Loucy (cell line): Measurements from ENCODE around the gene TTC16.

Source experiments
- H2AFZ ChIP-seq: fragments of 200-600 bp; sonication (generic); 2 replicates; pipeline ENCODE4 v1.6.0; 2016; ENCODE audit warnings: antibody characterized with exemption, mild to moderate bottlenecking, low read length, moderate library complexity
- H3F3A ChIP-seq: fragments of 200-600 bp; 2 replicates; pipeline ENCODE4 v1.6.0; 2016; ENCODE audit warnings: antibody characterized with exemption, low read depth, mild to moderate bottlenecking
- H3K27me3 ChIP-seq: fragments of 200-600 bp; sonication (generic); 2 replicates; pipeline ENCODE4 v1.6.1; 2014; ENCODE audit warnings: low read length, mild to moderate bottlenecking; ENCODE audit not compliant: insufficient read depth, poor library complexity, severe bottlenecking
- H3K36me3 ChIP-seq: fragments of 200-600 bp; sonication (generic); 2 replicates; pipeline ENCODE4 v1.6.1; 2016; ENCODE audit warnings: low read length; ENCODE audit not compliant: insufficient read depth
- H3K4me1 ChIP-seq: fragments of 200-600 bp; sonication (generic); 2 replicates; pipeline ENCODE4 v1.5.1; 2014; ENCODE audit warnings: low read length, mild to moderate bottlenecking; ENCODE audit not compliant: insufficient read depth, poor library complexity, severe bottlenecking
- H3K4me2 ChIP-seq: fragments of 200-600 bp; sonication (generic); 2 replicates; pipeline ENCODE4 v1.6.0; 2014; ENCODE audit warnings: antibody characterized with exemption, low read length, low read depth, mild to moderate bottlenecking; ENCODE audit not compliant: poor library complexity, severe bottlenecking
- H3K4me3 ChIP-seq: fragments of 200-600 bp; sonication (generic); 2 replicates; pipeline ENCODE4 v1.5.1; 2014; ENCODE audit warnings: low read length, mild to moderate bottlenecking, mixed read lengths; ENCODE audit not compliant: poor library complexity, severe bottlenecking
- H3K79me2 ChIP-seq: fragments of 200-600 bp; sonication (generic); 2 replicates; pipeline ENCODE4 v1.6.1; 2014; ENCODE audit warnings: low read length; ENCODE audit not compliant: insufficient read depth
- H3K9ac ChIP-seq: fragments of 200-600 bp; sonication (generic); 2 replicates; pipeline ENCODE4 v1.6.0; 2014; ENCODE audit warnings: mild to moderate bottlenecking, low read depth, low read length, moderate library complexity; ENCODE audit not compliant: poor library complexity, severe bottlenecking
- H3K9me2 ChIP-seq: fragments of 200-600 bp; sonication (generic); replicated peaks from 2 replicates; pipeline ENCODE4 v1.6.1; 2016; ENCODE audit warnings: low read depth, low read length, mixed read lengths
- H3K9me3 ChIP-seq: fragments of 200-600 bp; sonication (generic); 2 replicates; pipeline ENCODE4 v1.6.1; 2014; ENCODE audit warnings: mild to moderate bottlenecking, antibody characterized with exemption, low read length, low read depth; ENCODE audit not compliant: insufficient read depth
- H4K20me1 ChIP-seq: fragments of 200-600 bp; sonication (generic); 2 replicates; pipeline ENCODE4 v1.6.0; 2014; ENCODE audit warnings: antibody characterized with exemption, low read length, mild to moderate bottlenecking; ENCODE audit not compliant: insufficient read depth, poor library complexity, severe bottlenecking
- EZH2phosphoT487 ChIP-seq: fragments of 200-600 bp; IDR thresholded peaks from 2 replicates; pipeline ENCODE4 v1.6.1; 2018; ENCODE audit warnings: antibody characterized with exemption, mild to moderate bottlenecking, moderate library complexity, borderline replicate concordance
- TF ChIP-seq, protein P1 (sequence below): fragments of 200-600 bp; sonication (generic); conservative IDR thresholded peaks from 2 replicates; pipeline ENCODE4 v1.5.1; 2014; ENCODE audit warnings: mild to moderate bottlenecking, antibody characterized with exemption, low read length

TTC16 gene

GRCh38 chr9:127777368-127777980, 61.6 kb downstream of the TTC16 start:
- peaks cover 54% of the 10 kb centered on the region for H3K4me1 ChIP-seq
- H3K4me3 ChIP-seq = peak overlapping the region; percentile 85
- H4K20me1 ChIP-seq = peaks cover 21% of the 10 kb centered on the region
- no peaks in the 10 kb centered on the region for H3K27me3 ChIP-seq
- no peak overlapping the region for H2AFZ ChIP-seq
- H3K4me2 ChIP-seq = peak overlapping the region; percentile 71
- H3K9me2 ChIP-seq = no peaks in the 10 kb centered on the region
- peaks cover 94% of the 10 kb centered on the region for H3K79me2 ChIP-seq
- TF ChIP-seq, protein P1, sequence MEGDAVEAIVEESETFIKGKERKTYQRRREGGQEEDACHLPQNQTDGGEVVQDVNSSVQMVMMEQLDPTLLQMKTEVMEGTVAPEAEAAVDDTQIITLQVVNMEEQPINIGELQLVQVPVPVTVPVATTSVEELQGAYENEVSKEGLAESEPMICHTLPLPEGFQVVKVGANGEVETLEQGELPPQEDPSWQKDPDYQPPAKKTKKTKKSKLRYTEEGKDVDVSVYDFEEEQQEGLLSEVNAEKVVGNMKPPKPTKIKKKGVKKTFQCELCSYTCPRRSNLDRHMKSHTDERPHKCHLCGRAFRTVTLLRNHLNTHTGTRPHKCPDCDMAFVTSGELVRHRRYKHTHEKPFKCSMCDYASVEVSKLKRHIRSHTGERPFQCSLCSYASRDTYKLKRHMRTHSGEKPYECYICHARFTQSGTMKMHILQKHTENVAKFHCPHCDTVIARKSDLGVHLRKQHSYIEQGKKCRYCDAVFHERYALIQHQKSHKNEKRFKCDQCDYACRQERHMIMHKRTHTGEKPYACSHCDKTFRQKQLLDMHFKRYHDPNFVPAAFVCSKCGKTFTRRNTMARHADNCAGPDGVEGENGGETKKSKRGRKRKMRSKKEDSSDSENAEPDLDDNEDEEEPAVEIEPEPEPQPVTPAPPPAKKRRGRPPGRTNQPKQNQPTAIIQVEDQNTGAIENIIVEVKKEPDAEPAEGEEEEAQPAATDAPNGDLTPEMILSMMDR = no peak
- no peaks in the 10 kb centered on the region for H3K9me3 ChIP-seq
- H3F3A ChIP-seq = peaks cover 7% of the 10 kb centered on the region
- peak overlapping the region; percentile 92 for H3K9ac ChIP-seq
- H3K36me3 ChIP-seq = peaks cover 19% of the 10 kb centered on the region; the same call in 1 of the 2 replicates

GRCh38 chr9:127778280-127779135, 62.6 kb downstream of the TTC16 start, which contains the start of gene SH2D3C:
TSS of gene SH2D3C (minus strand) at chr9:127778666. CDS start at chr9:127778627, 39 bp downstream.
- Histone ChIP-seq H3F3A (peaks cover 15% of the 10 kb centered on the region), H3K9me2 (no peaks in the 10 kb centered on the region), H2AFZ (no peak within 1 kb of the TSS), H3K4me1 (peaks cover 56% of the 10 kb centered on the region), H3K9ac (peak within 1 kb of the TSS; percentile 92), H3K36me3 (peaks cover 10% of the 10 kb centered on the region; the same call in 1 of the 2 replicates), H3K79me2 (peaks cover 84% of the 10 kb centered on the region), H3K27me3 (no peaks in the 10 kb centered on the region), H3K4me3 (peak within 1 kb of the TSS; percentile 85), H3K4me2 (peak within 1 kb of the TSS; percentile 71), H3K9me3 (no peaks in the 10 kb centered on the region), H4K20me1 (peaks cover 14% of the 10 kb centered on the region)
- TF ChIP-seq, protein P1 = no peak
- no peak for TF ChIP-seq EZH2phosphoT487

DNA sequence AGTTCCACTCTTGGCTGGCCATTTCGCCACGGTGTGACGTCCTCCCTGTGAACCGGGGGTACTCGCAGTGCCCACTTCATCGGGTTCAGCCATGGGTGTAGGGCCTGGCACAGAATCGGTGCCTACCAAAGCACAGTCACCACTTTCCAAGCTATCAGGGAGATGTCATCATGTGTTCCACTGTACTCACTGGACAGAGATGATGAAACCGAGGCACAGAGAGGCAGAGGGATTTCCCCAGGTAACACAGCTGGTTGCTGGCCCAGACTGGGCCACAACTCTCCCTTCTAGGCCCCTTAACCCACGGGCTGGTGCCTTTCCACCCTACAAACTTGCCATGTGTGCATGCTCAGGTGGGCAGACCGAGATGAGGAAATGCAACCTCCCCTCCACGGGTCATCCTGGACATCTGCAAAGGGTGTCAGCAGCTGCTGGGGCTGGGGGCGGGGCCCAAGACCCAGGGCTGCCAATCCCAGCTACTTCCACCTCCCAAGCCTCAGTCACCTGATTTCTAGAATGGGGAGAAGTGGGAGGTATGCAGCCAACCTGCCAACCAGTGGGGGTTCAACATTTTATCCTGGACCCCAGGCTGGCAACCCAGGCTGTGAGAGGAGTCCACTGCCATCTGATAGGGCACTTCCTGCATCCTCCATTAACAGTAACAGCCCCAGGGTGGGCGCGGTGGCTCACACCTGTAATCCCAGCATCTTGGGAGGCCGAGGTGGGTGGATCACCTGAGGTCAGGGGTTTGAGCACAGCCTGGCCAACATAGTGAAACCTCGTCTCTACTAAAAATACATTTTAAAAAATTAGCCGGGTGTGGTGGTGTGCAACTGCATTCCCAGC, 63.5 kb downstream of the TTC16 start:
- Histone ChIP-seq H2AFZ (no peak overlapping the region), H3K4me2 (peak overlapping the region; percentile 71), H3K79me2 (peaks cover 80% of the 10 kb centered on the region), H3K4me1 (peaks cover 56% of the 10 kb centered on the region), H3K36me3 (peaks cover 1% of the 10 kb centered on the region; the same call in 1 of the 2 replicates), H3K9ac (peak overlapping the region; percentile 92), H3K27me3 (no peaks in the 10 kb centered on the region), H3K9me2 (no peaks in the 10 kb centered on the region), H3K9me3 (no peaks in the 10 kb centered on the region), H4K20me1 (peaks cover 7% of the 10 kb centered on the region), H3F3A (peaks cover 18% of the 10 kb centered on the region), H3K4me3 (peak overlapping the region; percentile 85)
- TF ChIP-seq, protein P1 = no peak
- no peak for TF ChIP-seq EZH2phosphoT487
